Astrocyte (in vitro differentiated cells and primary cell): ENCODE measurements around the gene CTNNA3.

Experiments used
- EZH2 ChIP-seq: IDR thresholded peaks from 2 replicates; pipeline ENCODE4 v1.6.1; 2012; ENCODE audit warnings: mild to moderate bottlenecking, low read length, inconsistent platforms; ENCODE audit not compliant: insufficient read depth
- TF ChIP-seq, protein P1 (sequence below): IDR thresholded peaks from 2 replicates; pipeline ENCODE4 v1.5.1; 2011; ENCODE audit warnings: low read depth, mild to moderate bottlenecking, inconsistent platforms, low read length, moderate library complexity; ENCODE audit not compliant: insufficient read depth

DNA sequence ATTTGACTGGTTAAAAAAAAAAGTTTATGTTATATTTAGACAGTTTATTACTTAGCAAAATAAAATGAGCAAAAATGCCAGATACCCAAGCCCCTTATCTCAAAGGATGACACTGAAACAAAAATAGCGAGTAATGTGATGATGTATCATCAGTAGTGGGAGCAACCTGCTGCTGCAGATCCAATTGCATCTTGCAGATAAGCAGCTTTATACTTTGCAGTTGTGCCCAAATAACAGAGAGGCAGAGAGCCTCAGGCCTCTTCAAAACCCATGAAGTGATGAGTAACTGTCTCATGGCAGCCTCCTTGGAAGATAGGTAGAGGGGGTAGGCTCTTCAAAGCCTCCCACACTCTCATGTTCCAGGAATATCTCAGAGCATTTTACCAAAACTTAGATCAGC lies 1238.4 kb downstream of the CTNNA3 start:
- TF ChIP-seq, protein P1, sequence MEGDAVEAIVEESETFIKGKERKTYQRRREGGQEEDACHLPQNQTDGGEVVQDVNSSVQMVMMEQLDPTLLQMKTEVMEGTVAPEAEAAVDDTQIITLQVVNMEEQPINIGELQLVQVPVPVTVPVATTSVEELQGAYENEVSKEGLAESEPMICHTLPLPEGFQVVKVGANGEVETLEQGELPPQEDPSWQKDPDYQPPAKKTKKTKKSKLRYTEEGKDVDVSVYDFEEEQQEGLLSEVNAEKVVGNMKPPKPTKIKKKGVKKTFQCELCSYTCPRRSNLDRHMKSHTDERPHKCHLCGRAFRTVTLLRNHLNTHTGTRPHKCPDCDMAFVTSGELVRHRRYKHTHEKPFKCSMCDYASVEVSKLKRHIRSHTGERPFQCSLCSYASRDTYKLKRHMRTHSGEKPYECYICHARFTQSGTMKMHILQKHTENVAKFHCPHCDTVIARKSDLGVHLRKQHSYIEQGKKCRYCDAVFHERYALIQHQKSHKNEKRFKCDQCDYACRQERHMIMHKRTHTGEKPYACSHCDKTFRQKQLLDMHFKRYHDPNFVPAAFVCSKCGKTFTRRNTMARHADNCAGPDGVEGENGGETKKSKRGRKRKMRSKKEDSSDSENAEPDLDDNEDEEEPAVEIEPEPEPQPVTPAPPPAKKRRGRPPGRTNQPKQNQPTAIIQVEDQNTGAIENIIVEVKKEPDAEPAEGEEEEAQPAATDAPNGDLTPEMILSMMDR, result no peak
- TF ChIP-seq EZH2, result no peak
